PC-9 (cell line): Measurements from ENCODE around the gene TATDN3. TPM values are rescaled to one million over a fixed set of nuclear protein-coding genes. Genes with fewer than 3 reads are reported as not detected.

Experiments used
- BruUV-seq: library from RNA; stranded (reverse); fragments of 400-500 nt; replicated peaks from 2 replicates; lab custom pipeline; 2021; lab: Mats Ljungman, UMichigan
- CTCF ChIA-PET: fragments of 300-600 bp; sonication (Branson Sonifier 250); formaldehyde crosslinking; loops from one replicate; lab custom pipeline; 2022; ENCODE audit warnings: antibody characterized with exemption; lab: Charles Lee
- POLR2A ChIA-PET: fragments of 300-600 bp; sonication (Branson Sonifier 250); formaldehyde crosslinking; loops from one replicate; lab custom pipeline; 2022; ENCODE audit warnings: antibody characterized with exemption; ENCODE audit not compliant: unreplicated experiment; lab: Charles Lee
- DNase-seq, 2 experiments: peaks; one replicate each; pipeline versions ENCODE4 v3.0.0 to v3.0.0-alpha.2; 2015 to 2022; ENCODE audit warnings: mixed read lengths in 1 of 2
- H2AFZ ChIP-seq: fragments of 200-600 bp; sonication (generic); 2 replicates; pipeline ENCODE4 v1.8.1; 2017; ENCODE audit warnings: antibody characterized with exemption
- H3F3A ChIP-seq: fragments of 200-600 bp; sonication (generic); 2 replicates; pipeline ENCODE4 v1.8.1; 2017; ENCODE audit warnings: antibody characterized with exemption, mild to moderate bottlenecking, low read depth; ENCODE audit not compliant: insufficient read depth
- H3K27ac ChIP-seq: fragments of 200-600 bp; sonication (generic); 2 replicates; pipeline ENCODE4 v1.6.1; 2016; ENCODE audit warnings: mixed run types
- H3K27me3 ChIP-seq: fragments of 200-600 bp; sonication (generic); 2 replicates; pipeline ENCODE4 v1.6.1; 2016; ENCODE audit warnings: low read depth, mixed run types; ENCODE audit not compliant: insufficient read depth
- H3K36me3 ChIP-seq: fragments of 200-600 bp; sonication (generic); 2 replicates; pipeline ENCODE4 v1.6.1; 2016; ENCODE audit warnings: low read depth, mixed run types
- H3K4me1 ChIP-seq: fragments of 200-600 bp; sonication (generic); replicated peaks from 2 replicates; pipeline ENCODE4 v1.6.1; 2016; ENCODE audit warnings: mixed run types; ENCODE audit not compliant: insufficient read depth
- H3K4me2 ChIP-seq: fragments of 200-600 bp; sonication (generic); 2 replicates; pipeline ENCODE4 v1.6.1; 2017; ENCODE audit warnings: mixed run types
- H3K4me3 ChIP-seq: fragments of 200-600 bp; sonication (generic); 2 replicates; pipeline ENCODE4 v1.6.1; 2016; ENCODE audit warnings: mixed run types
- H3K79me2 ChIP-seq: fragments of 200-600 bp; sonication (generic); 2 replicates; pipeline ENCODE4 v1.6.1; 2017; ENCODE audit warnings: low read depth, mixed run types
- H3K9me2 ChIP-seq: fragments of 200-600 bp; sonication (generic); 2 replicates; pipeline ENCODE4 v1.8.1; 2017; ENCODE audit warnings: mild to moderate bottlenecking; ENCODE audit not compliant: insufficient read depth
- H3K9me3 ChIP-seq: fragments of 200-600 bp; sonication (generic); 2 replicates; pipeline ENCODE4 v1.8.1; 2016; ENCODE audit warnings: low read depth; ENCODE audit not compliant: insufficient read depth
- H4K20me1 ChIP-seq: fragments of 200-600 bp; sonication (generic); 2 replicates; pipeline ENCODE4 v1.8.1; 2017; ENCODE audit not compliant: insufficient read depth
- CTCF ChIP-seq: fragments of 200-600 bp; sonication (generic); conservative IDR thresholded peaks from 2 replicates; pipeline ENCODE4 v1.6.1; 2017; ENCODE audit warnings: mixed run types, antibody characterized with exemption, mild to moderate bottlenecking, moderate library complexity
- EZH2 ChIP-seq: fragments of 200-600 bp; sonication (generic); IDR thresholded peaks from 2 replicates; pipeline ENCODE4 v1.8.0; 2017; ENCODE audit warnings: antibody characterized with exemption, low read depth
- intact Hi-C: fragments of 100-400 bp; cut with micrococcal nuclease; formaldehyde crosslinking; loops from one replicate; pipeline ENCODE4 v1.10.0; 2022; ENCODE audit not compliant: unreplicated experiment
- total RNA-seq: library from RNA; stranded (reverse); gene quantifications from 2 replicates; pipeline ENCODE4 v1.2.3, GENCODE V29; 2021

Gene TATDN3
- total RNA-seq, 1 experiment from 2014 or later = 10.2 TPM

GRCh38 chr1:212754193-212754592 lies 37.5 kb upstream of the TATDN3 start:
- Histone ChIP-seq H3K9me2 (no peaks in the 10 kb centered on the region), H3K4me3 (no peak overlapping the region), H4K20me1 (no peaks in the 10 kb centered on the region; the same call in 1 of the 2 replicates), H3K36me3 (no peaks in the 10 kb centered on the region), H3K27ac (no peak overlapping the region), H2AFZ (no peak overlapping the region), H3F3A (no peaks in the 10 kb centered on the region; the same call in 1 of the 2 replicates), H3K27me3 (no peaks in the 10 kb centered on the region), H3K4me2 (no peak overlapping the region), H3K9me3 (no peaks in the 10 kb centered on the region), H3K4me1 (no peaks in the 10 kb centered on the region), H3K79me2 (no peaks in the 10 kb centered on the region)
- ChIA-PET POLR2A (no interaction called here), CTCF (no interaction called here)
- BruUV-seq = no TSS peak
- DNase-seq = no peak
- intact Hi-C loops = no loop called here
- no peak for TF ChIP-seq CTCF
- TF ChIP-seq EZH2 = no peak

- Histone ChIP-seq H3K9me3 (no peaks in the 10 kb centered on the region), H3K4me3 (no peak overlapping the region), H3K4me2 (no peak overlapping the region), H3K27me3 (no peaks in the 10 kb centered on the region), H3K79me2 (no peaks in the 10 kb centered on the region), H3K27ac (no peak overlapping the region), H3K36me3 (no peaks in the 10 kb centered on the region), H3K9me2 (no peaks in the 10 kb centered on the region), H3F3A (no peaks in the 10 kb centered on the region; the same call in 1 of the 2 replicates), H2AFZ (no peak overlapping the region), H3K4me1 (no peaks in the 10 kb centered on the region), H4K20me1 (no peaks in the 10 kb centered on the region; the same call in 1 of the 2 replicates)
- BruUV-seq = no TSS peak
- CTCF ChIA-PET = no interaction called here
- intact Hi-C loops = no loop called here
- POLR2A ChIA-PET = no interaction called here
- TF ChIP-seq EZH2 (no peak), CTCF (no peak)
- DNase-seq = no peak
These were observed 37.0 kb upstream of the TATDN3 start for GRCh38 chr1:212754680-212755079.

GRCh38 chr1:212759683-212760082 lies 32.0 kb upstream of the TATDN3 start:
- ChIA-PET POLR2A (no interaction called here), CTCF (no interaction called here)
- TF ChIP-seq CTCF = no peak
- no peak overlapping the region for H3K27ac ChIP-seq
- H3K79me2 ChIP-seq = no peaks in the 10 kb centered on the region; the same call in 1 of the 2 replicates
- no TSS peak for BruUV-seq
- H3K4me1 ChIP-seq = no peaks in the 10 kb centered on the region
- no peak overlapping the region for H3K4me3 ChIP-seq
- H3K4me2 ChIP-seq = no peak overlapping the region
- no peaks in the 10 kb centered on the region for H3K36me3 ChIP-seq
- no peaks in the 10 kb centered on the region for H4K20me1 ChIP-seq
- no peaks in the 10 kb centered on the region for H3K9me3 ChIP-seq
- no peaks in the 10 kb centered on the region for H3F3A ChIP-seq
- intact Hi-C loops = no loop called here
- H2AFZ ChIP-seq = no peak overlapping the region
- no peaks in the 10 kb centered on the region for H3K9me2 ChIP-seq
- H3K27me3 ChIP-seq = no peaks in the 10 kb centered on the region
- no peak for DNase-seq
